ENCODE results near the gene PSMB7. TPM values are rescaled to one million over a fixed set of nuclear protein-coding genes. Genes with fewer than 3 reads are reported as not detected.

PSMB7 gene
- total RNA-seq, 2 experiments from 2014 or later: 69.3 to 71.7 TPM

DNA sequence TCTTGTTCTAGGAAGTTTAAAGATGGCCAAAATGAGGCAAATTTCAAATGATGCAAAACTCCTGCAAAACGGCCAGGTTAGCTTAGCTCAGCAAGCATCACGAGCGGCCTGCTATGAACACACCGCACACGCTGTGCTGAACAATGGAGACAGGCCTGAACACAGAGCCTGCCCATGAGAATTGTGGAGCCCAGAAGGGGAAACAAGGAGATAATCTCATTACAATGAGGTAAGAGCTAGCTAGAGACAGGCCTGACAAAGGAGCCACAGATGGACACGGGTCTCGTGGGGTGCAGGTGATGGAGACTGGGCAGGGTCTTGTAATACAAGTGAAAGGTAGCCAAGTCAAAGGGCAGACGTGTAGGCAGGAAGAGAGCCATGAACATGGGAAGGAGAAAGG, 50.2 kb downstream of the PSMB7 start:
- DNase-seq (no peak), ATAC-seq (ENCODE audit: poor library complexity) (no peak)
- intact Hi-C loops (cut with DNase I, micrococcal nuclease): no loop called here
- Histone ChIP-seq H3K9me3 (ENCODE audit: control insufficient read depth in 1 of 2, insufficient read depth in 1 of 2, low read length in 2 of 2) (no peaks in the 10 kb centered on the region), H3K27ac (ENCODE audit: low read depth in 1 of 2, low read length in 2 of 2) (no peak overlapping the region), H3K27me3 (ENCODE audit: control insufficient read depth in 1 of 2, insufficient read depth in 2 of 2, low read length in 2 of 2) (no peaks in the 10 kb centered on the region), H3K4me3 (ENCODE audit: low read length) (no peak overlapping the region), H3K4me1 (ENCODE audit: insufficient read depth, low read length) (peaks cover 2% of the 10 kb centered on the region), H3K36me3 (ENCODE audit: insufficient read depth, low read length) (peaks cover 5% of the 10 kb centered on the region)
- Mint-ChIP-seq H3K4me1 (ENCODE audit: low read depth) (peaks cover 69% of the 10 kb centered on the region), H3K27ac (no peak overlapping the region), H3K4me3 (no peak overlapping the region), H3K36me3 (ENCODE audit: low read depth) (peaks cover 50% of the 10 kb centered on the region), H3K27me3 (no peaks in the 10 kb centered on the region), H3K9me3 (no peaks in the 10 kb centered on the region)
- TF ChIP-seq CTCF (IDR thresholded peaks at IDR 0.05): no peak
- ChIA-PET POLR2A (no interaction called here), CTCF (no interaction called here)

DNA sequence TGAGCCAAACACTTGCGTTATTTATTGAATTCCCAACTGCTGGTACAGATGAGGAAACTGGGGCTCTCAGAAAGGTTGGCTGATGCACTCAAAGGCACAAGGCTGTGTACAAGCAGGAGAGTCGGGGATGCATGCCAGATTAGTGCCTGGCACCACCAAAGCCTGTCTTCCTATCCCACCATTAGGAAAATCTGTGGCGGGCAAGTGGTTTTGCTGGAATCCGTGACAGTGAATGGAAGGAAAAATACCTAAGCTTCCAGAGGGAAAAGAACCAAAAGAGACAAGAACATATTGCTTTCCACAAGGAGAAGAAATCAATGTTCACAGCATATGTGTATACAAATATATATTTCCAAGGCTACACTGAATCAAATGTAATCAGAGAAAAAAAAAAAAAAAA, 51.1 kb downstream of the PSMB7 start:
- Mint-ChIP-seq H3K4me1 (ENCODE audit: low read depth) (peaks cover 67% of the 10 kb centered on the region), H3K4me3 (no peak overlapping the region), H3K9me3 (no peaks in the 10 kb centered on the region), H3K36me3 (ENCODE audit: low read depth) (peaks cover 50% of the 10 kb centered on the region), H3K27me3 (no peaks in the 10 kb centered on the region), H3K27ac (no peak overlapping the region)
- intact Hi-C loops (cut with DNase I, micrococcal nuclease): no loop called here
- ATAC-seq (ENCODE audit: poor library complexity): no peak
- H3K9me3 ChIP-seq (ENCODE audit: control insufficient read depth in 1 of 2, insufficient read depth in 1 of 2, low read length in 2 of 2): no peaks in the 10 kb centered on the region
- H3K27ac ChIP-seq (ENCODE audit: low read depth in 1 of 2, low read length in 2 of 2): no peak overlapping the region
- H3K36me3 ChIP-seq (ENCODE audit: insufficient read depth, low read length): peaks cover 5% of the 10 kb centered on the region
- DNase-seq: no peak
- peaks cover 2% of the 10 kb centered on the region for H3K4me1 ChIP-seq (ENCODE audit: insufficient read depth, low read length)
- H3K4me3 ChIP-seq (ENCODE audit: low read length): no peak overlapping the region
- H3K27me3 ChIP-seq (ENCODE audit: control insufficient read depth in 1 of 2, insufficient read depth in 2 of 2, low read length in 2 of 2): no peaks in the 10 kb centered on the region
- ChIA-PET CTCF (no interaction called here), POLR2A (no interaction called here)
- TF ChIP-seq CTCF (IDR thresholded peaks at IDR 0.05): no peak

DNA sequence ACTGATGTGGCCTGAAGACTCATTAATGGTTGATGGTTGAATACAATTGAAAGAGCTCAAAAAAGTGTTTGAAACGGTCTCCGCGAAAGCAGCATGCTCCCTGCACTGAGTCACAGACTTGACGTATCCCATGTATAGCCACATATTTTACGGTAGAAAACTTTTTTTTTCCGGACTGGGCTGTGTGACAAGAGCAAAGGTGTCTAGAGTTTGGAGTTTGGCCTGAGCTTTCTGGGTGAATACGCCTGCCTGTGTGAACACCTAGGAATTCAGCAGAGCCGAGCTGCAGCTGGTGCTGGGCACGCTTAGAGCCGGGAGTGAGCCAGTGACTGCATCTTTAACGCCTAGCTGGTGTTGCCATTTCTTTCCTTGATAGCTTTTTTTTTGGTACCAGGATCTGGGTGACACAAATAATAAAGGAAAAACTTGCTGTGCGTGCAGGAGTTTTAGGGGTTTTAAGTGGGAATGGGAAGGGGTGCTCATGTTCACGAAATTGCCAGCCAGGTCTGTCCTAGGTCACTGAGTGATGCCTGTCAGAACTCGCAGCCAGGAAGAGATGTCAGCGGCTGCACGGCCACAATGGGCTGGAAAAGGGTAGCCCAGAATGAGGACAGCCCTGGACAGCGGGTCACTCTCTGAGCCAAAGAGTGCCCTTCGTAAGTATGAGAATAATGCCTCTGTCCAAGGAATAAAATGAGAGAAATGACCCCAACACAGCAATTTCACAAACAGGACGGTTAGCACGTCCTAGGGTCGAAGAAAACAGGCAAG, 51.7 kb downstream of the PSMB7 start:
- Mint-ChIP-seq H3K27ac (no peak overlapping the region), H3K9me3 (no peaks in the 10 kb centered on the region), H3K4me1 (ENCODE audit: low read depth) (peaks cover 67% of the 10 kb centered on the region), H3K4me3 (no peak overlapping the region), H3K27me3 (no peaks in the 10 kb centered on the region), H3K36me3 (ENCODE audit: low read depth) (peaks cover 46% of the 10 kb centered on the region)
- H3K4me3 ChIP-seq (ENCODE audit: low read length): no peak overlapping the region
- no peaks in the 10 kb centered on the region for H3K27me3 ChIP-seq (ENCODE audit: control insufficient read depth in 1 of 2, insufficient read depth in 2 of 2, low read length in 2 of 2)
- DNase-seq (no peak), ATAC-seq (ENCODE audit: poor library complexity) (no peak)
- no peak for TF ChIP-seq CTCF (IDR thresholded peaks at IDR 0.05)
- ChIA-PET CTCF (interaction anchor here (1.3 kb wide), 1 partner anchor 12 kb away, joined by 3 read pairs; no protein-coding TSS in a partner anchor), POLR2A (no interaction called here)
- intact Hi-C loops (cut with DNase I, micrococcal nuclease): no loop called here
- H3K27ac ChIP-seq (ENCODE audit: low read depth in 1 of 2, low read length in 2 of 2): no peak overlapping the region
- H3K36me3 ChIP-seq (ENCODE audit: insufficient read depth, low read length): peaks cover 5% of the 10 kb centered on the region
- H3K9me3 ChIP-seq (ENCODE audit: control insufficient read depth in 1 of 2, insufficient read depth in 1 of 2, low read length in 2 of 2): no peaks in the 10 kb centered on the region
- H3K4me1 ChIP-seq (ENCODE audit: insufficient read depth, low read length): peaks cover 4% of the 10 kb centered on the region

Measured in CD4-positive, alpha-beta T cell (primary cell).